Subcutaneous abdominal adipose tissue (tissue), 5 donors: ENCODE results near the gene LENG1.

Experiments used
- H3K27ac ChIP-seq: one replicate; pipeline ENCODE4 v1.7.0; 2013; ENCODE audit warnings: low read depth, mild to moderate bottlenecking, inconsistent platforms, low read length, moderate library complexity
- H3K27me3 ChIP-seq, 5 donors: one replicate each; pipeline ENCODE4 v1.7.0; 2013; ENCODE audit warnings: low read length in 5 of 5, inconsistent platforms in 1 of 5; ENCODE audit not compliant: control insufficient read depth in 5 of 5, insufficient read depth in 4 of 5
- H3K36me3 ChIP-seq, 5 donors: one replicate each; pipeline ENCODE4 v1.7.0; 2013; ENCODE audit warnings: low read length in 5 of 5; ENCODE audit not compliant: control insufficient read depth in 5 of 5, insufficient read depth in 5 of 5
- H3K4me1 ChIP-seq, 5 donors: one replicate each; pipeline ENCODE4 v1.7.0; 2013; ENCODE audit warnings: low read length in 5 of 5, mild to moderate bottlenecking in 3 of 5, moderate library complexity in 1 of 5; ENCODE audit not compliant: control insufficient read depth in 5 of 5, insufficient read depth in 5 of 5
- H3K4me3 ChIP-seq, 5 donors: one replicate each; pipeline ENCODE4 v1.7.0; 2013; ENCODE audit warnings: low read length in 5 of 5, low read depth in 1 of 5
- H3K9ac ChIP-seq, 5 donors: one replicate each; pipeline ENCODE4 v1.7.0; 2013; ENCODE audit warnings: low read length in 5 of 5, mild to moderate bottlenecking in 4 of 5, moderate library complexity in 3 of 5
- H3K9me3 ChIP-seq, 5 donors: one replicate each; pipeline ENCODE4 v1.7.0; 2013; ENCODE audit warnings: low read length in 5 of 5; ENCODE audit not compliant: control insufficient read depth in 5 of 5
- donor health status: healthy.
- donor health status: healthy.
- donor health status: healthy.
- donor health status: healthy.
- donor health status: healthy.

The LENG1 gene

GRCh38 chr19:54156490-54156889, 3.0 kb downstream of the LENG1 start:
- H3K9ac ChIP-seq = no peak overlapping the region
- H3K27ac ChIP-seq = no peak overlapping the region
- H3K4me1 ChIP-seq = peaks cover 13 to 38% (median 33%) of the 10 kb centered on the region in 5 donors
- H3K9me3 ChIP-seq = no peaks in the 10 kb centered on the region
- peaks cover 5 to 67% (median 62%) of the 10 kb centered on the region in 5 donors for H3K36me3 ChIP-seq
- H3K4me3 ChIP-seq = no peak overlapping the region
- H3K27me3 ChIP-seq = no peaks in the 10 kb centered on the region

- Histone ChIP-seq H3K4me1 (peaks cover 13 to 34% (median 28%) of the 10 kb centered on the region in 5 donors), H3K27me3 (no peaks in the 10 kb centered on the region), H3K9ac (no peak overlapping the region), H3K4me3 (no peak overlapping the region), H3K36me3 (peaks cover 5 to 74% (median 67%) of the 10 kb centered on the region in 5 donors), H3K9me3 (no peaks in the 10 kb centered on the region), H3K27ac (no peak overlapping the region)
These were observed 3.8 kb downstream of the LENG1 start for GRCh38 chr19:54155694-54156093.

GRCh38 chr19:54154603-54155345, 4.7 kb downstream of the LENG1 start:
- Histone ChIP-seq H3K27me3 (no peaks in the 10 kb centered on the region), H3K9me3 (no peaks in the 10 kb centered on the region), H3K36me3 (peaks cover 5 to 83% (median 75%) of the 10 kb centered on the region in 5 donors), H3K27ac (no peak overlapping the region), H3K9ac (no peak overlapping the region), H3K4me1 (peaks cover 8 to 26% (median 19%) of the 10 kb centered on the region in 5 donors), H3K4me3 (no peak overlapping the region)

GRCh38 chr19:54153731-54154326, 5.7 kb downstream of the LENG1 start:
- no peaks in the 10 kb centered on the region for H3K27me3 ChIP-seq
- H3K27ac ChIP-seq = peak overlapping the region; percentile 77
- peaks cover 4 to 21% (median 15%) of the 10 kb centered on the region in 5 donors for H3K4me1 ChIP-seq
- no peaks in the 10 kb centered on the region for H3K9me3 ChIP-seq
- H3K36me3 ChIP-seq = peaks cover 5 to 92% (median 84%) of the 10 kb centered on the region in 5 donors
- no peak overlapping the region for H3K4me3 ChIP-seq
- H3K9ac ChIP-seq = no peak overlapping the region

DNA sequence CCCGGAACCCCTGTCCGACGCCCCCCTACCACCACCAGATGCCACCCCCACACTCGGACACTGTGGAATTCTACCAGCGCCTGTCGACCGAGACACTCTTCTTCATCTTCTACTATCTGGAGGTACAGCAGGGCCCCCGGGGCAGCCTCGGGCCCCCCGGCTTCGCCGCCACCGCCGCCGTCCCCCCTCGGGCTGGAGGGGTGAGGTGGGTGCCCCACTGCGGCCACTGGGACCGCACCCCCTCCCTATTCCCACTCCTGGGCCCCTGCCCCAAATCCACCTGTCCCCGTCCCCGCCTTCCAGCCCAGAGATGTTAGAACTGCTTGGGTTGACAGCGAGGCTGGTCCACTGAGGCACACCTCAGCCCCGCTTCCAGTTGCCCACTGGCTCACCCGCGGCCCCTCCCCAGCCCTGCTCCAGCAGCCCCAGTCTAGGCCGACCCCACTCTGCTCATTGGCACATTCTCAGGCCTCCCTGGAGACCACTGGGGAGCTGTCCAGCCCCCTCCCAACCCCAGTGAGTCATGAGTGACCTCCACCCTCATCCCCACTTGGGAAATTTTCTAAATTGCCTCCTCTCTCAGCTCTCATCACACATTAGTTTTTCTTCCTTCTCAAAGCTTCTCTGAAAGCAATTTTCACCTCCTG, 6.5 kb downstream of the LENG1 start:
- Histone ChIP-seq H3K36me3 (peaks cover 5 to 98% (median 89%) of the 10 kb centered on the region in 5 donors), H3K4me1 (peaks cover 0 to 13% (median 7%) of the 10 kb centered on the region in 5 donors), H3K9ac (no peak overlapping the region), H3K27ac (peak overlapping the region; percentile 77), H3K27me3 (no peaks in the 10 kb centered on the region), H3K9me3 (no peaks in the 10 kb centered on the region), H3K4me3 (no peak overlapping the region)

- peaks cover 5 to 98% (median 92%) of the 10 kb centered on the region in 5 donors for H3K36me3 ChIP-seq
These were observed 7.3 kb downstream of the LENG1 start for GRCh38 chr19:54152267-54152666.

GRCh38 chr19:54151362-54152035, 8.0 kb downstream of the LENG1 start:
- H3K27me3 ChIP-seq = no peaks in the 10 kb centered on the region
- H3K36me3 ChIP-seq = peaks cover 5 to 98% (median 93%) of the 10 kb centered on the region in 5 donors
- H3K9me3 ChIP-seq = no peaks in the 10 kb centered on the region
- H3K4me3 ChIP-seq = no peak overlapping the region
- peaks cover 0 to 11% (median 7%) of the 10 kb centered on the region in 5 donors for H3K4me1 ChIP-seq
- H3K27ac ChIP-seq = no peak overlapping the region
- no peak overlapping the region for H3K9ac ChIP-seq

More at GRCh38 chr19:54152267-54152666, 7.3 kb downstream of the LENG1 start:
- Histone ChIP-seq H3K4me3 (no peak overlapping the region), H3K27me3 (no peaks in the 10 kb centered on the region), H3K9ac (no peak overlapping the region), H3K27ac (no peak overlapping the region), H3K4me1 (peaks cover 0 to 11% (median 7%) of the 10 kb centered on the region in 5 donors), H3K9me3 (no peaks in the 10 kb centered on the region)

- peaks cover 0 to 98% (median 94%) of the 10 kb centered on the region in 5 donors for H3K36me3 ChIP-seq
- H3K4me1 ChIP-seq = peaks cover 0 to 11% (median 7%) of the 10 kb centered on the region in 5 donors
- H3K9ac ChIP-seq = no peak overlapping the region
- H3K27me3 ChIP-seq = no peaks in the 10 kb centered on the region
- H3K4me3 ChIP-seq = no peak overlapping the region
- no peak overlapping the region for H3K27ac ChIP-seq
- no peaks in the 10 kb centered on the region for H3K9me3 ChIP-seq
These were observed 10.3 kb downstream of the LENG1 start for GRCh38 chr19:54149021-54149812.

GRCh38 chr19:54148158-54148557, 11.4 kb downstream of the LENG1 start:
- no peak overlapping the region for H3K27ac ChIP-seq
- no peaks in the 10 kb centered on the region for H3K9me3 ChIP-seq
- H3K27me3 ChIP-seq = no peaks in the 10 kb centered on the region
- no peak overlapping the region for H3K4me3 ChIP-seq
- peaks cover 0 to 4% (median 3%) of the 10 kb centered on the region in 5 donors for H3K4me1 ChIP-seq
- no peak overlapping the region for H3K9ac ChIP-seq
- peaks cover 0 to 98% (median 94%) of the 10 kb centered on the region in 5 donors for H3K36me3 ChIP-seq
